Kidney epithelial cell (primary cell): Measurements from ENCODE around the gene TPMT. TPM values are rescaled to one million over a fixed set of nuclear protein-coding genes. Genes with fewer than 3 reads are reported as not detected.

ENCODE experiments used
- DNase-seq: peaks from one replicate; pipeline ENCODE4 v3.0.0-alpha.2; 2010; ENCODE audit warnings: low read depth
- H3K27me3 ChIP-seq: 2 replicates; pipeline ENCODE4 v1.6.0; 2011; ENCODE audit warnings: low read length; ENCODE audit not compliant: control insufficient read depth, insufficient read depth
- H3K36me3 ChIP-seq: 2 replicates; pipeline ENCODE4 v1.5.1; 2011; ENCODE audit warnings: low read length; ENCODE audit not compliant: control insufficient read depth, insufficient read depth
- H3K4me3 ChIP-seq: 2 replicates; pipeline ENCODE4 v1.5.1; 2011; ENCODE audit warnings: low read depth, mild to moderate bottlenecking, control low read depth, low read length
- CTCF ChIP-seq: IDR thresholded peaks from 2 replicates; pipeline ENCODE4 v1.5.1; 2011; ENCODE audit warnings: mild to moderate bottlenecking, moderate library complexity, low read length, control low read depth, inconsistent platforms; ENCODE audit not compliant: insufficient read depth, poor library complexity, severe bottlenecking
- total RNA-seq: library from RNA; depleted of rRNA; stranded (reverse); fragments of >200 nt; gene quantifications from 2 replicates; pipeline ENCODE4 v1.2.3, GENCODE V29; 2015

The TPMT gene
- total RNA-seq, 1 donor from 2014 or later = 14.9 TPM

DNA sequence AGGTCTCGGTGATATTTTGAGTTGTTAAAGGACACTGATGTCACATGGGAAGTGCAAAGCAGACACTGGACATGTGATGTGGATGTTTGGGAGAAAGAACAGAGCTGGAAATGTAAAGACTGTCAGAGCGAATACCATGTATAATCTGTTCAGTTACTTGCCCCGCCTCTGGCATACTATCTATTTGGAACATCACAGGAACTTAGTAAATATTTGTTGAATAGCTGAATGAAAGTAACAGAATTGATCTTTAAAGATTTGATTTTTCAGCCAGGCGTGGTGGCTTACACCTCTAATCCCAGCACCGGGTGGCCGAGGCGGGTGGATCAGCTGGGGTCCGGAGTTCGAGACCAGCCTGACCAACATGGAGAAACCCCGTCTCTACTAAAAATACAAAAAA lies 18.6 kb downstream of the TPMT start:
- Histone ChIP-seq H3K4me3 (no peak overlapping the region), H3K36me3 (no peaks in the 10 kb centered on the region), H3K27me3 (no peaks in the 10 kb centered on the region)
- no peak for DNase-seq
- TF ChIP-seq CTCF = no peak

- H3K36me3 ChIP-seq = no peaks in the 10 kb centered on the region
Observed at GRCh38 chr6:18135171-18135570, 19.7 kb downstream of the TPMT start.

GRCh38 chr6:18132346-18132745 lies 22.5 kb downstream of the TPMT start:
- no peak for TF ChIP-seq CTCF
- Histone ChIP-seq H3K36me3 (no peaks in the 10 kb centered on the region), H3K27me3 (no peaks in the 10 kb centered on the region), H3K4me3 (no peak overlapping the region)
- DNase-seq = no peak

More at GRCh38 chr6:18135171-18135570, 19.7 kb downstream of the TPMT start:
- Histone ChIP-seq H3K4me3 (no peak overlapping the region), H3K27me3 (no peaks in the 10 kb centered on the region)
- no peak for DNase-seq
- TF ChIP-seq CTCF = no peak

DNA sequence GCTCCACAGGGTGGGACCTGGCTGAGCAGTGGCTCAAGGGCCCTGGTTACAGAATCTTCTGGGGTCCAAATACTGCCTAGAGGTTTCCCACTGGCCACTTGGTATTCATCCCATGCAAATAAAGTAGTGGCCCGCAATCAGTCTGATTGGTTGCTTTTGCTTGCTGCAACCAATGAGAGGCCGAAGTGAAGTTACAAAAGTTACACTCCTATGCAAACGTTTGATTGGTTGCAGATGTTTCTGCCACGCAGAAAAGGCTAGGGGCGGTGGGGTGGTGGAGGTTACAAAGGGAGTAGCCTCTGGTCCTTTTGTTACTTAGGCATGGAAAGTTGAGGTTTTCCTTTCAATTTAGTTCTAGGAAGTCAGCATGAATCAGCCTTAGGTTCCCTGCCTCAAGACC lies 28.8 kb downstream of the TPMT start:
- H3K36me3 ChIP-seq = no peaks in the 10 kb centered on the region
- H3K27me3 ChIP-seq = peaks cover 3% of the 10 kb centered on the region
- no peak for TF ChIP-seq CTCF
- H3K4me3 ChIP-seq = no peak overlapping the region
- DNase-seq = no peak

- Histone ChIP-seq H3K4me3 (peak within 1 kb of the TSS; percentile 44), H3K36me3 (no peaks in the 10 kb centered on the region), H3K27me3 (peaks cover 3% of the 10 kb centered on the region)
- peak; percentile 48 for DNase-seq
- peak; percentile 90 for TF ChIP-seq CTCF
Observed at GRCh38 chr6:18122128-18123093, 32.5 kb downstream of the TPMT start, which contains the start of gene NHLRC1. TSS of gene NHLRC1 (minus strand) at chr6:18122677. CDS start at chr6:18122606, 71 bp downstream.
